Measurements from ENCODE around the gene POLN. TPM values are rescaled to one million over a fixed set of nuclear protein-coding genes. Genes with fewer than 3 reads are reported as not detected.

Gene POLN
- total RNA-seq: 1 to 10 TPM in 7 of 9 donors, under 1 TPM in 2; 0.38 to 4.5 (median 2.6) TPM
- polyA plus RNA-seq: under 1 TPM; 0.79 to 0.84 TPM
- long read RNA-seq, donor 1, partial matches to known transcripts: 0 of 1 reads
- long read RNA-seq, donor 1, other reads (novel, unspliced or antisense): 1 of 1 reads
- long read RNA-seq, donor 2, partial matches to known transcripts: 0 of 1 reads
- long read RNA-seq, donor 2, other reads (novel, unspliced or antisense): 1 of 1 reads
- long read RNA-seq, donor 3, partial matches to known transcripts: 0 of 1 reads
- long read RNA-seq, donor 3, other reads (novel, unspliced or antisense): 1 of 1 reads

GRCh38 chr4:2241410-2242353, at the start of gene POLN, which contains the start of gene HAUS3:
Gene POLN (minus strand): TSS chr4:2242121. CDS start chr4:2229231, 12,890 bp downstream.
Gene HAUS3 (minus strand): TSS chr4:2242121. CDS start chr4:2240946, 1,175 bp downstream.
- peak; percentile 98 to 100 (median 99) for DNase-seq
- Histone ChIP-seq H3K27me3 (no peaks in the 10 kb centered on the region), H3K27ac (peak within 1 kb of the TSS in 11 of 12 donors; percentile 60 to 87 (median 82)), H3K36me3 (peaks cover 0 to 31% (median 10%) of the 10 kb centered on the region in 9 donors), H3K4me1 (peaks cover 4 to 82% (median 60%) of the 10 kb centered on the region in 12 donors), H3K4me3 (peak within 1 kb of the TSS; percentile 89 to 99 (median 94)), H3K9me3 (no peaks in the 10 kb centered on the region)
- ATAC-seq: peak; percentile 94 to 99 (median 98)
- intact Hi-C loops (cut with DNase I): loop anchor here in 8 of 10 donors (2.0 to 10.0 kb wide), 12 partner anchors 15 to 723 kb away; partner anchors contain the start of genes CFAP99 (in 3 of the 8), ZFYVE28 (in 3 of the 8), FAM193A (in 2 of the 8) and GRK4 (in 1 of the 8)
- WGBS, 4 donors: 0 to 1% (median 1%) methylated on average over 55 to 88 of the region's 88 CpGs
- TF ChIP-seq CTCF (IDR thresholded peaks at IDR 0.05) (no peak), POLR2A (IDR thresholded peaks at IDR 0.05) (peak; percentile 45 to 89)

GRCh38 chr4:2290974-2291704, 49.2 kb upstream of the POLN start:
- intact Hi-C loops (cut with DNase I): no loop called here
- Histone ChIP-seq H3K9me3 (peaks cover 0 to 7% (median 0%) of the 10 kb centered on the region in 12 donors), H3K4me3 (no peak overlapping the region), H3K27ac (no peak overlapping the region), H3K36me3 (no peaks in the 10 kb centered on the region), H3K27me3 (no peaks in the 10 kb centered on the region), H3K4me1 (peaks cover 0 to 14% (median 0%) of the 10 kb centered on the region in 12 donors)
- WGBS, 4 donors: 70 to 83% (median 81%) methylated on average over 22 to 24 of the region's 24 CpGs
- TF ChIP-seq CTCF (IDR thresholded peaks at IDR 0.05) (no peak), POLR2A (IDR thresholded peaks at IDR 0.05) (no peak)
- peak in 2 of 5 donors; percentile 18 to 70 for DNase-seq
- peak in 1 of 4 donors; percentile 18 for ATAC-seq

GRCh38 chr4:2290488-2290887, 48.6 kb upstream of the POLN start:
- Histone ChIP-seq H3K4me3 (no peak overlapping the region), H3K27ac (no peak overlapping the region), H3K9me3 (peaks cover 0 to 7% (median 0%) of the 10 kb centered on the region in 12 donors), H3K36me3 (no peaks in the 10 kb centered on the region), H3K27me3 (no peaks in the 10 kb centered on the region), H3K4me1 (peaks cover 0 to 14% (median 0%) of the 10 kb centered on the region in 12 donors)
- peak in 2 of 5 donors; percentile 12 to 42 for DNase-seq
- WGBS, 4 donors: 82 to 99% (median 90%) methylated on average over 8 to 9 of the region's 9 CpGs
- TF ChIP-seq CTCF (IDR thresholded peaks at IDR 0.05) (no peak), POLR2A (IDR thresholded peaks at IDR 0.05) (no peak)
- peak in 1 of 4 donors; percentile 15 for ATAC-seq
- intact Hi-C loops (cut with DNase I): no loop called here
